ENCODE measurements around the gene GTF3C2.

GTF3C2 gene

GRCh38 chr2:27308359-27308881 lies 48.1 kb downstream of the GTF3C2 start, which contains the start of gene UCN:
Gene UCN (minus strand): TSS chr2:27308445. CDS start chr2:27307895, 550 bp downstream.
- peak; percentile 95 for TF ChIP-seq REST (IDR thresholded peaks at IDR 0.05; ENCODE audit: low read depth)
- peak; percentile 67; the same call in 1 of the 2 replicates for TF ChIP-seq MAX (IDR thresholded peaks at IDR 0.05)
- no peak for TF ChIP-seq TCF12 (IDR thresholded peaks at IDR 0.05; ENCODE audit: low read depth)
- TF ChIP-seq EP300 (IDR thresholded peaks at IDR 0.05; ENCODE audit: borderline replicate concordance), result no peak
- TF ChIP-seq NFIC (IDR thresholded peaks at IDR 0.05), result peak; percentile 47

- TF ChIP-seq REST (IDR thresholded peaks at IDR 0.05; ENCODE audit: low read depth) (no peak), EGR1 (IDR thresholded peaks at IDR 0.05) (no peak), MAX (IDR thresholded peaks at IDR 0.05) (no peak), RAD21 (IDR thresholded peaks at IDR 0.05; ENCODE audit: low read depth) (no peak), YY1 (IDR thresholded peaks at IDR 0.05; ENCODE audit: low read depth) (no peak), CREB1 (IDR thresholded peaks at IDR 0.05; ENCODE audit: low read depth) (no peak), EP300 (IDR thresholded peaks at IDR 0.05; ENCODE audit: borderline replicate concordance) (no peak), ZBTB7A (IDR thresholded peaks at IDR 0.05; ENCODE audit: low read depth) (no peak), FOXM1 (IDR thresholded peaks at IDR 0.05; ENCODE audit: borderline replicate concordance, low read depth) (no peak), USF1 (IDR thresholded peaks at IDR 0.05) (no peak), NFIC (IDR thresholded peaks at IDR 0.05) (no peak), CEBPB (IDR thresholded peaks at IDR 0.05) (no peak), TCF12 (IDR thresholded peaks at IDR 0.05; ENCODE audit: low read depth) (no peak), TAF1 (IDR thresholded peaks at IDR 0.05; ENCODE audit: low read depth) (no peak), TEAD4 (IDR thresholded peaks at IDR 0.05) (no peak)
Observed at GRCh38 chr2:27307545-27308358, 48.8 kb downstream of the GTF3C2 start.

GRCh38 chr2:27307287-27307544 lies 49.3 kb downstream of the GTF3C2 start:
- no peak for TF ChIP-seq TAF1 (IDR thresholded peaks at IDR 0.05; ENCODE audit: low read depth)
- no peak for TF ChIP-seq ZBTB7A (IDR thresholded peaks at IDR 0.05; ENCODE audit: low read depth)
- TF ChIP-seq FOXM1 (IDR thresholded peaks at IDR 0.05; ENCODE audit: borderline replicate concordance, low read depth), result no peak
- TF ChIP-seq YY1 (IDR thresholded peaks at IDR 0.05; ENCODE audit: low read depth), result no peak
- no peak for TF ChIP-seq TCF12 (IDR thresholded peaks at IDR 0.05; ENCODE audit: low read depth)
- no peak for TF ChIP-seq EGR1 (IDR thresholded peaks at IDR 0.05)
- TF ChIP-seq NFIC (IDR thresholded peaks at IDR 0.05), result no peak
- no peak for TF ChIP-seq USF1 (IDR thresholded peaks at IDR 0.05)
- TF ChIP-seq MAX (IDR thresholded peaks at IDR 0.05), result no peak
- no peak for TF ChIP-seq CREB1 (IDR thresholded peaks at IDR 0.05; ENCODE audit: low read depth)
- no peak for TF ChIP-seq EP300 (IDR thresholded peaks at IDR 0.05; ENCODE audit: borderline replicate concordance)
- TF ChIP-seq TEAD4 (IDR thresholded peaks at IDR 0.05), result no peak
- TF ChIP-seq RAD21 (IDR thresholded peaks at IDR 0.05; ENCODE audit: low read depth), result no peak
- no peak for TF ChIP-seq REST (IDR thresholded peaks at IDR 0.05; ENCODE audit: low read depth)
- no peak for TF ChIP-seq CEBPB (IDR thresholded peaks at IDR 0.05)

Data from Ishikawa (cell line).